ENCODE measurements around the gene ZXDC.

The ZXDC gene

GRCh38 chr3:126488185-126488584 lies 12.5 kb upstream of the ZXDC start:
- no peak for TF ChIP-seq ZFX (IDR thresholded peaks at IDR 0.05)
- no peak for TF ChIP-seq CTCF (conservative IDR thresholded peaks at IDR 0.05)
- H3K27ac ChIP-seq: no peak overlapping the region

GRCh38 chr3:126487151-126487771 lies 11.6 kb upstream of the ZXDC start:
- TF ChIP-seq ZFX (IDR thresholded peaks at IDR 0.05) (no peak), CTCF (conservative IDR thresholded peaks at IDR 0.05) (no peak)
- no peak overlapping the region for H3K27ac ChIP-seq

- TF ChIP-seq ZFX (IDR thresholded peaks at IDR 0.05) (no peak), CTCF (conservative IDR thresholded peaks at IDR 0.05) (no peak)
- no peak overlapping the region for H3K27ac ChIP-seq
Observed at GRCh38 chr3:126486360-126486847, 10.7 kb upstream of the ZXDC start.

GRCh38 chr3:126485956-126486355 lies 10.3 kb upstream of the ZXDC start:
- TF ChIP-seq ZFX (IDR thresholded peaks at IDR 0.05): no peak
- no peak for TF ChIP-seq CTCF (conservative IDR thresholded peaks at IDR 0.05)
- no peak overlapping the region for H3K27ac ChIP-seq

- TF ChIP-seq ZFX (IDR thresholded peaks at IDR 0.05) (no peak), CTCF (conservative IDR thresholded peaks at IDR 0.05) (no peak)
Observed at GRCh38 chr3:126485176-126485897, 9.6 kb upstream of the ZXDC start.

GRCh38 chr3:126484662-126485061 lies 9.0 kb upstream of the ZXDC start:
- H3K27ac ChIP-seq: no peak overlapping the region
- TF ChIP-seq ZFX (IDR thresholded peaks at IDR 0.05) (no peak), CTCF (conservative IDR thresholded peaks at IDR 0.05) (no peak)

More at GRCh38 chr3:126485176-126485897, 9.6 kb upstream of the ZXDC start:
- no peak overlapping the region for H3K27ac ChIP-seq

- TF ChIP-seq ZFX (IDR thresholded peaks at IDR 0.05) (no peak), CTCF (conservative IDR thresholded peaks at IDR 0.05) (no peak)
- no peak overlapping the region for H3K27ac ChIP-seq
Observed at GRCh38 chr3:126484148-126484547, 8.5 kb upstream of the ZXDC start.

All from C4-2B (cell line).